A172 (cell line): ENCODE measurements around the gene POLR2L. TPM values are rescaled to one million over a fixed set of nuclear protein-coding genes. Genes with fewer than 3 reads are reported as not detected.

Experiments used
- DNase-seq: peaks from one replicate; pipeline ENCODE4 v3.0.0-alpha.2; 2015; ENCODE audit warnings: low spot score
- total RNA-seq: library from RNA; depleted of rRNA; stranded (reverse); fragments of >200 nt; shearing (Covaris generic); gene quantifications from 2 replicates; pipeline ENCODE4 v1.2.3, GENCODE V29; 2014; rRNA removed

The POLR2L gene
- total RNA-seq, 1 experiment from 2014 or later, result 132 TPM

GRCh38 chr11:795634-796564, 46.4 kb downstream of the POLR2L start:
- peak; percentile 93 for DNase-seq

GRCh38 chr11:794766-795633, 47.3 kb downstream of the POLR2L start:
- DNase-seq, result peak; percentile 72

- no peak for DNase-seq
Observed at GRCh38 chr11:794013-794765, 48.1 kb downstream of the POLR2L start.

- no peak for DNase-seq
Observed at GRCh38 chr11:793556-793955, 48.8 kb downstream of the POLR2L start.

GRCh38 chr11:792873-793272, 49.5 kb downstream of the POLR2L start:
- no peak for DNase-seq

GRCh38 chr11:792535-792821, 49.9 kb downstream of the POLR2L start:
- no peak for DNase-seq

GRCh38 chr11:791658-792534, 50.4 kb downstream of the POLR2L start:
- DNase-seq, result no peak

GRCh38 chr11:790721-791564, 51.4 kb downstream of the POLR2L start:
- DNase-seq, result peak; percentile 81

- no peak for DNase-seq
Observed at GRCh38 chr11:789943-790342, 52.4 kb downstream of the POLR2L start, which contains the start of gene CEND1. CEND1 (minus strand) TSS chr11:790090; CDS start chr11:788576, 1,514 bp downstream.

Other genes starting within 250 kb of the POLR2L start
- 6.4 and 12.0 TPM in 2 replicates for gene IRF7, start 226.6 kb downstream of the POLR2L start, total RNA-seq
- not detected in 2 replicates for gene CDHR5, start 217.6 kb downstream of the POLR2L start, total RNA-seq
- gene SCT, start 215.3 kb downstream of the POLR2L start, total RNA-seq, result not detected in 2 replicates
- gene DRD4, start 205.3 kb downstream of the POLR2L start, total RNA-seq, result not detected in 2 replicates
- gene DEAF1, start 147.3 kb downstream of the POLR2L start, total RNA-seq, result 12.8 and 20.2 TPM in 2 replicates
- 17.1 and 17.9 TPM in 2 replicates for gene TMEM80, start 146.7 kb downstream of the POLR2L start, total RNA-seq
- 64.9 and 108 TPM in 2 replicates for gene EPS8L2, start 136.3 kb downstream of the POLR2L start, total RNA-seq
- gene TALDO1, start 95.1 kb downstream of the POLR2L start, total RNA-seq, result 417 and 483 TPM in 2 replicates
- 33.7 and 42.7 TPM in 2 replicates for gene GATD1, start 65.0 kb downstream of the POLR2L start, total RNA-seq
- not detected in 2 replicates for gene CEND1, start 52.4 kb downstream of the POLR2L start, total RNA-seq
- gene SLC25A22, start 44.2 kb downstream of the POLR2L start, total RNA-seq, result 43.7 and 46.5 TPM in 2 replicates
- 5.7 and 6.0 TPM in 2 replicates for gene PIDD1, start 37.3 kb downstream of the POLR2L start, total RNA-seq
- gene RPLP2, start 32.6 kb downstream of the POLR2L start, total RNA-seq, result 399 and 585 TPM in 2 replicates
- 17.0 and 33.8 TPM in 2 replicates for gene PNPLA2, start 23.6 kb downstream of the POLR2L start, total RNA-seq
- gene CRACR2B, start 14.6 kb downstream of the POLR2L start, total RNA-seq, result not detected in 2 replicates
- 892 and 998 TPM in 2 replicates for gene CD151, start 9.6 kb downstream of the POLR2L start, total RNA-seq
- gene TSPAN4, start 323 bp upstream of the POLR2L start, total RNA-seq, result 195 and 210 TPM in 2 replicates
- 54.5 and 66.7 TPM in 2 replicates for gene CHID1, start 68.3 kb upstream of the POLR2L start, total RNA-seq
- 27.8 and 29.4 TPM in 2 replicates for gene AP2A2, start 83.3 kb upstream of the POLR2L start, total RNA-seq
- gene MUC6, start 194.2 kb upstream of the POLR2L start, total RNA-seq, result not detected in 2 replicates
- gene MUC2, start 232.3 kb upstream of the POLR2L start, total RNA-seq, result not detected in 2 replicates